Measurements from ENCODE around the gene LPA. TPM values are rescaled to one million over a fixed set of nuclear protein-coding genes. Genes with fewer than 3 reads are reported as not detected.

The LPA gene
- total and polyA plus RNA-seq, 2 of the 13 experiments (the other 11 are each of a cell fraction or from before 2014, with no cell fraction given) = not detected

- no peak for TF ChIP-seq ZBTB4 (CRISPR knock-in tag; IDR thresholded peaks at IDR 0.05; ENCODE audit: borderline replicate concordance)
- no peak for TF ChIP-seq ZNF20 (CRISPR knock-in tag; IDR thresholded peaks at IDR 0.05)
- no peak for TF ChIP-seq ZNF589 (CRISPR knock-in tag; conservative IDR thresholded peaks at IDR 0.05)
- 0 out of 2 replicates have a peak, but pooled peaks have one; percentile 22 for TF ChIP-seq ETV5 (CRISPR knock-in tag; IDR thresholded peaks at IDR 0.05; ENCODE audit: borderline replicate concordance)
- no peak for TF ChIP-seq SNAPC4 (CRISPR knock-in tag; IDR thresholded peaks at IDR 0.05)
- TF ChIP-seq HOXA3 (CRISPR knock-in tag; IDR thresholded peaks at IDR 0.05) = peak; percentile 59; the same call in 1 of the 2 replicates
- no peak for TF ChIP-seq ZNF354B (CRISPR knock-in tag; IDR thresholded peaks at IDR 0.05)
- peak; percentile 61; the same call in 1 of the 2 replicates for TF ChIP-seq BCL3 (CRISPR knock-in tag; IDR thresholded peaks at IDR 0.05)
- no peak for TF ChIP-seq RFXANK (CRISPR knock-in tag; IDR thresholded peaks at IDR 0.05)
- no peak for TF ChIP-seq FOXC1 (CRISPR knock-in tag; IDR thresholded peaks at IDR 0.05; ENCODE audit: borderline replicate concordance)
- TF ChIP-seq JUND (CRISPR knock-in tag; IDR thresholded peaks at IDR 0.05) = no peak
- TF ChIP-seq HOXD1 (CRISPR knock-in tag; IDR thresholded peaks at IDR 0.05) = no peak
- no peak for TF ChIP-seq MTF1 (CRISPR knock-in tag; IDR thresholded peaks at IDR 0.05)
- no peak for TF ChIP-seq KAT2B (IDR thresholded peaks at IDR 0.05; ENCODE audit: borderline replicate concordance, low read depth, low read length)
- TF ChIP-seq SIN3B (IDR thresholded peaks at IDR 0.05; ENCODE audit: low read length) = no peak
- no peak for TF ChIP-seq PATZ1 (CRISPR knock-in tag; IDR thresholded peaks at IDR 0.05)
- TF ChIP-seq ZGPAT (CRISPR knock-in tag; IDR thresholded peaks at IDR 0.05) = no peak
Observed at GRCh38 chr6:160507420-160507819, 156.7 kb downstream of the LPA start (continued).
